Esophagus (tissue), 2 donors: ENCODE measurements around the gene SNRPA1. TPM values are rescaled to one million over a fixed set of nuclear protein-coding genes. Genes with fewer than 3 reads are reported as not detected.
"Not testable (repeated sequence)": the region's sequence is repeated elsewhere in the genome, so short reads cannot be mapped to it uniquely, and the experiment has no call there.

Experiments
- H3K27ac ChIP-seq, 2 donors: one replicate each; pipeline ENCODE4 v1.5.1; 2013; ENCODE audit warnings: low read depth in 2 of 2, mild to moderate bottlenecking in 2 of 2, inconsistent platforms in 1 of 2, low read length in 1 of 2, moderate library complexity in 1 of 2
- H3K27me3 ChIP-seq, 2 donors: one replicate each; pipeline ENCODE4 v1.6.1; 2013; ENCODE audit warnings: low read length in 2 of 2, control low read depth in 1 of 2, mild to moderate bottlenecking in 1 of 2; ENCODE audit not compliant: insufficient read depth in 2 of 2, control insufficient read depth in 1 of 2
- H3K36me3 ChIP-seq, 2 donors: one replicate each; pipeline ENCODE4 v1.6.1; 2013; ENCODE audit warnings: low read length in 1 of 2; ENCODE audit not compliant: control insufficient read depth in 2 of 2, insufficient read depth in 2 of 2
- H3K4me1 ChIP-seq, 2 donors: one replicate each; pipeline ENCODE4 v1.6.1; 2013; ENCODE audit warnings: low read length in 1 of 2; ENCODE audit not compliant: control insufficient read depth in 2 of 2, insufficient read depth in 2 of 2
- H3K4me3 ChIP-seq, 2 donors: one replicate each; pipeline ENCODE4 v1.5.1; 2013; ENCODE audit warnings: low read length in 2 of 2, mild to moderate bottlenecking in 2 of 2, low read depth in 1 of 2, moderate library complexity in 1 of 2
- H3K9me3 ChIP-seq, 2 donors: one replicate each; pipeline ENCODE4 v1.6.1; 2013; ENCODE audit warnings: mild to moderate bottlenecking in 2 of 2, low read depth in 1 of 2, low read length in 1 of 2, moderate library complexity in 1 of 2; ENCODE audit not compliant: control insufficient read depth in 2 of 2, insufficient read depth in 1 of 2
- WGBS, 2 donors: extraction: QIAGEN DNeasy Blood & Tissue Kit; methylation state at CpG; one replicate each; pipeline ENCODE4 v1.1.7; 2013; 5-methylcytosine and 5-hydroxymethylcytosine counted together
- polyA plus RNA-seq, 2 donors: library from polyadenylated mRNA; stranded (reverse); fragments of 200-250 nt; gene quantifications; one replicate each; pipeline ENCODE4 v1.2.3, GENCODE V29; 2013
- donor health status: healthy with polysubstance abuse.
- donor health status: Bipolar disorder and iron deficiency.

SNRPA1 gene
- polyA plus RNA-seq, 2 donors: 38.9 to 53.2 TPM

DNA sequence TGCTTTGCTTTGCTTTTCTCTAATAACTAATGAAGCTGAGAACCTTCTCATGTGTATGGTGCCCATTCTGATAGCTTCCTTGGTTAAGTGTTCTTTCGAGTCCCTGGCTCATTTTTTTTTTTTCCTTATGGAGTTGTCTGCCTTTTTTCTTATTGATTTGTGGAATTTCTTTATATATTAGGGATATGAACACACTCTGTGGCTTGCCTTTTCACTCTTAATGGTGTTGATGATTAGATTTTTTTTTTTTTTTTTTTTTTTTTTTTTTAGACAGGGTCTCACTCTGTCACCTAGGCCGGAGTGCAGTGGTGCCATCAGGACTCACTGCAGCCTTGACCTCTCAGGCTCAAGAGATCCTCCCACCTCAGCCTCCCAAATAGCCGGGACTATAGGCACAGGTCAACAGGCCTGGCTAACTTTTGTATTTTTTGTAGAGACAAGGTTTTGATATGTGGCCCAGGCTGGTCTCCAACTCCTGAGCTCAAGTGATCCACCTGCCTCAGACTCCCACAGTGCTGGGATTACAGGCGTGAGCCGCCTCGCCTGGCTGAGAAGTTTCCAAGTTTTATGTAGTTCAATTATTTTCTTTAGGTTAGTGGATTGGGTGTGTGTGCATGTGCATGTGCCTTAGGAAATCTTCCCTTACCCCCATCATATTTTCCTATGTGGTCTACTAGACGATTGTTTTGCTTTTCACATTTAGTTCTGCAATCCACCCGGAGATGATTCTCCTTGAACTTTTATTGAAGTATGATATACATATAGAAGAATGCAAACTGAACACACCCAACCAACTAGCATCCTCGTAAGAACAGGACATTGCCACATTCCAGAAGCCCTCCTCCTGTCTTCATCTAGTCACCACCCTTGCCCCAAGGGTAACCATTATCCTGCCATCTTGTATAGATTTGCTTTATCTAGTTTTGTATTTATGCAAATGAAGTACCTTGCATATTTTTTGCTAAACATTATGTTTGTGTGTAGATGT lies 1.7 kb upstream of the SNRPA1 start:
- H3K27me3 ChIP-seq: no peaks in the 10 kb centered on the region
- no peaks in the 10 kb centered on the region for H3K9me3 ChIP-seq
- 72 to 80% methylated on average over 9 of the region's 9 CpGs for WGBS, 2 donors
- H3K27ac ChIP-seq: no peak overlapping the region
- no peak overlapping the region for H3K4me3 ChIP-seq
- no peaks in the 10 kb centered on the region for H3K36me3 ChIP-seq
- peaks cover 0 to 2% of the 10 kb centered on the region in 2 donors for H3K4me1 ChIP-seq

DNA sequence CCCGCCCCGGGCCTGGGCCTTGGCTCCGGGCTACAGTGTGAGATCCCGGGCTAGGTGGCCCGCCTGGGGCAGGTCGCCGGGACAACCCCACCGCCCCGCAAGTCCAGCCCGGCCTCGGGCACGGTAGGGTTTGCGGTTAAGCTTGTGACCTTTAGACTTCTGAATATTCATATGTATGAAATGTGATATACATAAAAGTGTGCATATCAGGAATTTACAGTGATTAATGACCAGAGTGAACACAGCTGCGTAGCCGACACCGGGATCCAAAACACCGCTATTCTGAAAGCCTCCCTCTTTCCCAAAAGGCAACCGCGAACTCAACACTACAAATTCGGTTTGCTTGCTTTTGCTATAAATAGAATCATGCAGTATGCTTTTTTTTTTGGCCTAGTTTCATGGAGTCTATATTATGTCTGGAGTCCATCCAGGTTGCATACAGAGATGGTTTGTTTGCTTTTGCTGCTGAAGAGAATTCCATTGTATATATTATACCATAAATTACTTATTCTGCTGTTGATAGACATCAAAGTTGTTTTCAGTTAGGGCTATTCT lies 636 bp upstream of the SNRPA1 start:
- Histone ChIP-seq H3K4me1 (peaks cover 0 to 2% of the 10 kb centered on the region in 2 donors), H3K27ac (peak overlapping the region; percentile 84 to 97), H3K9me3 (no peaks in the 10 kb centered on the region), H3K4me3 (peak overlapping the region; percentile 65 to 94), H3K27me3 (no peaks in the 10 kb centered on the region), H3K36me3 (no peaks in the 10 kb centered on the region)
- WGBS, 2 donors: 2% methylated on average over 20 of the region's 20 CpGs

DNA sequence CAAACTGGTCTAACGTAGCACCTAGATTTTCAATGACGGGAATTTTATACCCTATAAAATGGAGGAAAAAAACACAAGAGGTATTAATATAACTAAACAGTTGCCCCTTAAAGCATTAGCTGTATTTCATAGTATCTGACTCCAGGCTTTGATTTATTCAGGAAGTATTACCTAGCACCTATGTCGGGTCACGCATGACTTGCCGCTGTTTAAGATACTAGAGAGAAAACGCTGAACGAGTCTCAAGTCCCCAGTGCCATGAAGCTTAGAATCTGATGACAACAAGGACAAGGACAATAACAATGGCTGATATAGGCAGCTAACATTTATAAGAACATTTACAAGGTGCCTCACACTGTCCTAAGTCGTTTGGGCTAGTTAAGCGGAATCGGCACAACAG lies 1.9 kb downstream of the SNRPA1 start:
- peaks cover 0 to 2% of the 10 kb centered on the region in 2 donors for H3K4me1 ChIP-seq
- H3K27me3 ChIP-seq: no peaks in the 10 kb centered on the region
- WGBS, 2 donors: 46% methylated on average over 10 of the region's 10 CpGs
- no peaks in the 10 kb centered on the region for H3K9me3 ChIP-seq
- H3K27ac ChIP-seq: peak overlapping the region; percentile 8 to 49
- H3K4me3 ChIP-seq: peak overlapping the region; percentile 4 to 94
- H3K36me3 ChIP-seq: no peaks in the 10 kb centered on the region

DNA sequence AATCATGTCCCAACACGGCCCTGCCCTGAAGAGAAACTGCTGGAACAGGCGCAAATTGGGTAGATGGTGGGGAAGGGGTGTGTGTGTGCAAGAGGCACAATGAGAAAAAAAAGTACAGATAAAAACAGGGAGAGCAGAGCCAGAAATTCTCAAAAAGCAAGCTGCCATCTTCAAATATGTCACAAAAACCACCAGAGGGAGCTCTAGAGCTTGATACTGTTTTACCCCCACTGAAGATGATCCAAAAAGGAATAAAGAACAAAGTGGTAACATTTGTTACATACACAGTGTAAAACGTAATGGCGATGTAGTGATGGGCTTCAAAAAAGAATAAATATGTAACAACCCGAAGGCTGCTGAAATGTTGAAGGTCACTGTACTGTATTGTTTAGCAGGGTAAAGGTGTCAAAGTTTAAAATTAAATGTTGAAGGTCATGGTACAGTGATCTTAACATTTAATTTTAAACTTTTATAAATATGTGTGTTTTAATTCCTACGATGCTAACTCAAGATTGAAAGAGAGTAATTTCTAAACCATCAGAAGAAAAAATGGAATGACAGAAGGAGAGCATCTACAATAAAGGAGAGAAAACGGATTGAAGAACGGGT lies 6.0 kb downstream of the SNRPA1 start:
- H3K36me3 ChIP-seq: peaks cover 2 to 11% of the 10 kb centered on the region in 2 donors
- peaks cover 0 to 2% of the 10 kb centered on the region in 2 donors for H3K4me1 ChIP-seq
- no peak overlapping the region for H3K27ac ChIP-seq
- no peak overlapping the region for H3K4me3 ChIP-seq
- H3K9me3 ChIP-seq: no peaks in the 10 kb centered on the region
- H3K27me3 ChIP-seq: no peaks in the 10 kb centered on the region
- 64 to 69% methylated on average over 8 of the region's 8 CpGs for WGBS, 2 donors

GRCh38 chr15:101287342-101287741 lies 7.7 kb downstream of the SNRPA1 start:
- not testable (repeated sequence) for H3K27me3 ChIP-seq, H3K27ac ChIP-seq, H3K9me3 ChIP-seq, H3K4me3 ChIP-seq, H3K4me1 ChIP-seq
- peaks cover 7 to 14% of the 10 kb centered on the region in 2 donors for H3K36me3 ChIP-seq
- WGBS, 2 donors: 97 to 98% methylated on average over 6 of the region's 6 CpGs

- no peak overlapping the region for H3K4me3 ChIP-seq
- WGBS, 2 donors: 76 to 91% methylated on average over 9 of the region's 9 CpGs
- H3K27ac ChIP-seq: no peak overlapping the region
- no peaks in the 10 kb centered on the region for H3K9me3 ChIP-seq
- no peaks in the 10 kb centered on the region for H3K27me3 ChIP-seq
- H3K4me1 ChIP-seq: no peaks in the 10 kb centered on the region
- H3K36me3 ChIP-seq: peaks cover 7 to 14% of the 10 kb centered on the region in 2 donors
Measured at GRCh38 chr15:101286471-101287114, 8.5 kb downstream of the SNRPA1 start.

DNA sequence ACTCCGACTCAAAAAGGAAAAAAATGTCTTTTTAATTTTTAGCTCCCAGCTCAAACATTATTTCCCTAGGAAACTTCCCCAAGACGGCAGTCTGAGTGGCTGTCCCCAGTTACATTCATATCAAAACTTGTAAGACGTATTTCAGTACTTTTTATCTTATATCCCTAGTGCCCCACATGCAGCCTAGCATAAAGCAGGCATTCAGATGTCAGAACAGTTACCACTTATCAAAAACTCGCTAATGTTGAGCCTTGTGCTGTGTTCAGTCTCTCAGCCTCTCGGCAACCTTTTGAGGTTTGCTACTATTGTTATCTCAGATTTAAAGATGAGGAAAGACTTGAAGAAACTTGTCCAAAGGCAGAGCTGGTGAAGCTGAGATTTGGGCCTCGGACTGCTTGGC lies 11.1 kb downstream of the SNRPA1 start:
- Histone ChIP-seq H3K9me3 (no peaks in the 10 kb centered on the region), H3K4me1 (no peaks in the 10 kb centered on the region), H3K4me3 (no peak overlapping the region), H3K27me3 (no peaks in the 10 kb centered on the region), H3K36me3 (peaks cover 11 to 17% of the 10 kb centered on the region in 2 donors), H3K27ac (no peak overlapping the region)
- 75 to 80% methylated on average over 6 of the region's 6 CpGs for WGBS, 2 donors

DNA sequence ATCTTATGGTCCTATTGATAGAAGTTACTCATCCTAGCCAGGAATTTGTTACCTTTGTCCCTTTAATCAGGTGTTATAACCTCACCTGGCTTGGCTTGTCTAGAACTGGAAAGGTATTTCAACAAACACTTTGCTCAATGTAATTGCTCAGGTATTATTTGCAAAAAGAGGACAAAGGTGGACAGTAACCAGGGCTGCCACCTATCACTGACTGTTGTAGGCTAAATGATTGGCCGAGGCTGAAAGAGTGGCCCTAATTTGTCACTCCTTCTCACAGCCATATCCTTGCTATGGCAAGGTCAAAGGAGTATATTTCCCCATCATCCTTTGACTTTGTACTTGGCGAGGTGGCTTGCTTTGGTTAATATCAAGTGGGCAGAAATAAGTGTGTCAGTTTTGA lies 15.0 kb downstream of the SNRPA1 start:
- Histone ChIP-seq H3K27ac (no peak overlapping the region), H3K9me3 (no peaks in the 10 kb centered on the region), H3K36me3 (peaks cover 11 to 12% of the 10 kb centered on the region in 2 donors), H3K4me3 (no peak overlapping the region), H3K4me1 (peaks cover 0 to 8% of the 10 kb centered on the region in 2 donors), H3K27me3 (no peaks in the 10 kb centered on the region)
- 85 to 91% methylated on average over 2 of the region's 2 CpGs for WGBS, 2 donors

DNA sequence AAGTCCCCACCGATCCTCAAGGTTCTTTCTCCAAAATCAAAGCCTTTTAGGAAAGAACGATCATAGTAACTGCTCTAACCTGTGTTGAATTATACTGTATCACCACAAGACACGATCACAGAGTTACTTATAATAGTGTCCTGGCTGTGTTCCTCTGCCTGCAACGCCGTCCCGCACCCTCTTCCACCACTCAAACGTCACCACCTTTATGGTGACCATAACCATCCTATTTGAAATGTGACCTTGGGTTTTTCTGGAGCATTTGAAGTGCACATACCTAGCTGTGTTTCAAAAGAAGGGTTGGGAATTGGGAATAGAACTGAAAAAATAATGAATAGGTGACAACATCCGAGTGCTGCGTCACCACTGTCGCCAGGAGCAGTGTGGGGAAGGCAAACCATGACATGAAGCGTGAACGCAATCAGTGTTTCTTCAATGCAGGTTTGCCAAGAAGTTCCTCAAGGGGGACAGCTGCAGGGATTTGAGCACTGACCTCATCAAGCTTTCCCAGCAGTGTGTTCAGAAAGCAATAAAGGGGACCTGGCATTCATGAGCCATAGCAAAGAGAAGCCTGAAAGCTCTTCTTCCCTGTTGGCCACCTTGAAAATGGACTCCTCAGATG lies 17.0 kb downstream of the SNRPA1 start:
- peaks cover 18 to 20% of the 10 kb centered on the region in 2 donors for H3K36me3 ChIP-seq
- H3K27ac ChIP-seq: peak overlapping the region; percentile 70 to 78
- 84 to 86% methylated on average over 12 of the region's 12 CpGs for WGBS, 2 donors
- H3K27me3 ChIP-seq: no peaks in the 10 kb centered on the region
- peaks cover 0 to 8% of the 10 kb centered on the region in 2 donors for H3K4me1 ChIP-seq
- no peaks in the 10 kb centered on the region for H3K9me3 ChIP-seq
- peak overlapping the region; percentile 86 to 97 for H3K4me3 ChIP-seq
